NOMO-1 treated with DMSO at 0.1 percent for 48 hours (cell line): ENCODE results near the gene ASTN1.

ENCODE experiments used
- DNase-seq: peaks from one replicate; lab custom pipeline; 2025; ENCODE audit not compliant: unreplicated experiment; lab: John Stamatoyannopoulos, UW

The ASTN1 gene

GRCh38 chr1:177165069-177165439 is 542 bp upstream of the ASTN1 start:
- DNase-seq, result no peak

GRCh38 chr1:177163844-177164379 is 600 bp downstream of the ASTN1 start:
- no peak for DNase-seq

GRCh38 chr1:177162243-177162642 is 2.3 kb downstream of the ASTN1 start:
- DNase-seq, result no peak

- DNase-seq, result no peak
Observed at GRCh38 chr1:177146499-177146898, 18.0 kb downstream of the ASTN1 start.

GRCh38 chr1:177145106-177146070 is 19.1 kb downstream of the ASTN1 start:
- no peak for DNase-seq

DNA sequence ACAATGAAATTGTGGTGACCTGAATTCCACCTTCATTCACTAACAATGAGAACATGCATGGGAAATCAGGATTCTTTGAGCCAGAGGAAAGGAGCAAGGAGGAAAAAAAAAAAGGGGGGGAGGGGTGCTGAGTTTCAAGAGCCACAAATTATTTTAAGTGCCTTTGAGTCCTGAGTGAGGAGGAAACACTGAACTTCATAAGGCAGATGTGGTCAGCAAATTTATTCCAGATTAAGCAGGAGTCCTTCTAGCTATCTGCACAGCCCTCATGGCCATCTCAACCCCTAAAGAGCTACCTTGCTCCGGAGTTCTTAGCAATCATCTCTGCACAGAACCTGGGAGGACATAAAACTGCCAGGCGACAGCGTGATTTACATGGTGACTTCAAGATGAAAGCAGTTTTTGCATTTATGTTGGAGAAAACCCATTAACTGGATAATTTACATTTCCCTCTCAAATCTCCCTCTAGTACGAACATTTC is 21.7 kb downstream of the ASTN1 start:
- DNase-seq, result no peak

DNA sequence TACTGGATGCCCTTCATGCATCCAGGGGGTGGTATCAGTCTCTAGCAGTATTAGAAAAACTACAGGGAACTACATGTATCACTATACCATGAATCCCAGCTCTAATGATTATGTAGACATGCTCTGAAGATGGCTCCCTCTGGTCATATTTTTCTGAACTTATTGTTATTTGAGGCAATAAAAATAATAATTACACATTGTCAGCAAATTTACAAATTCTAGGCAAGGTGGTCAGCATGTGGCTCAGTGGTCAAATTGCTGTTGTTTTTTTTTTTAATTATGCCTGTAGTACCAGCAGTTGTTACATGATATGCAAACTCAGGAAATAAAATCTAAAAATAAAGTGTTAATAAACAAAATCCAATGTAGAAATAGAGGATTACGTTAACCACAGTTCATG is 22.5 kb downstream of the ASTN1 start:
- DNase-seq, result no peak

DNA sequence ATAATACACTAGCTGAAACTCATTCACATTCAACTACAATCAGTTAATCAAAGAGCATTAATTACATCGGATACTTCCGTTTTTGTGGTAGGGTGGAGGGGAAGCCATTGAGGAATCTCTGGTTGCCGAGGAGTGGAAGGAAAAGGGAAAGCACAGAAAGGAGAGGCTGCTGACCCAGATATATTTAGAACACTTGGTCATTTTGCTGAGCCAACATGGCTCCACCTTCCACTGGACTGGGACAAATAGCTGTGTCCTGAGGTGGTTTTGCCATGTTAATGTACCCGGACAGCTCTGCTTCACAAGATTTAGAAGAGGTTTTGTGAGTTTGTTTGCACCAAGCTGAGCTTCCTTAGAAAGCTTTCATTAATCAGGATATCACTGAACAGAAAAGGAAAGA is 26.2 kb downstream of the ASTN1 start:
- DNase-seq, result no peak

- no peak for DNase-seq
Observed at GRCh38 chr1:177137814-177138213, 26.7 kb downstream of the ASTN1 start.

GRCh38 chr1:177135250-177135649 is 29.3 kb downstream of the ASTN1 start:
- no peak for DNase-seq

- no peak for DNase-seq
Observed at GRCh38 chr1:177133977-177134538, 30.5 kb downstream of the ASTN1 start.

DNA sequence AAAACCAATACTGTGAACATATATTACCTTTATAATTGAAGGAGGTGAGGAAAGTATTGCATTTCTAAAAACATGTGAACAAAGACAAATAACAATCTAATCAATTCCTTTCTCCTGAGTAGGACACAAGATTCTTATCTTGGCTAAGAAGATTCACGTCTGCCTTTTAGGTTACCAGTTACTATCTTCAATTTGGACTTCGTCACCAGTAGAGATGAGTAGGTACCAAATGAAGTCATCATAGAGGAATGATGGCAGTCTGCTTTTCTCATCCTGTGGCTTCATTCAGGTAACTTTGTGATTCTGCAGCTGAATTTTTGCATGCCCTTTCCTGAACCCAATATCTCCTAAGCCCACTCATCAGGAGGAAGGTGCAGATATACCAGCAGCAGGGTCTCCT is 32.4 kb downstream of the ASTN1 start:
- DNase-seq, result no peak

DNA sequence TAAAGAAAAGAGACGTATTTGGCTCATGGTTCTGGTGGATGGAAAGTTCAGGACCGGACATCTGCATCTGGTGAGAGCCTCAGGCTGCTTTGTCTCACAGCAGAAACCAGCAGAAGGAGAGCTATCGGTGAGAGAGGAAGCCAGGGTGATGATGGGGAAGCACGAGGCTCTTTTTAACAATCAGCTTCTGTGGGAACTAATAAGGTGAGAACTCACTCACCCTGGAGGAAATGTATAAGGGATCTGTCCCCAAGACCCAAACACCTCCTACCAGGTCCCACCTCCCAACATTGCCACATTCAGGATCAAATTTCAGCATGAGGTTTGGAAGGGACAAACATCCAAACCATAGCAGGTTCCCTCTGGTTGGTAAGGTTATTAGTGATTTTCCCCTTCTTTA is 32.8 kb downstream of the ASTN1 start:
- DNase-seq, result no peak

DNA sequence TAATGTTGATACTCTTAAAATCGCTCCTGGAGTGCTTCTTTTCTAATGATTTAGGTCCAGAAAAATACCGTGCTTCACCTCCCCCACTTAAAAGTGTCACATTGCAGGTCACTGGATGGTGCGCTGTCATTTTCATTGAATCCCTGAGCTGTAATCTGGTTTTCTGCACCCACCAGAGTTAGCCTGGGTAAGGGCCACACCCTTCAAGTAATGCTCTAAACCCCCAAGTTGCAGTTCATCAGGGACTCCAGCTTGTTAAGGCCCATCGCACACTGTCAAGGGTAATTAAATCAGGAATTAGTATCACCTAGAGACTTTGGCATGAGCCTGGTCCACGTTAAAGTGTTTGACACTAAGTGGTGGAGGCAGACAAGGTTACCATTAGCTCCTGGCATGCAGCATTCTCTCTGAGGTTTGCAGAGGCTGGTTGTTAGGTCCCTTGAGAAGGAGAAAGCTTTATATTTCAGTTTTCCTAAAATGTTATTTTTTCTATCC is 34.0 kb downstream of the ASTN1 start:
- no peak for DNase-seq

DNA sequence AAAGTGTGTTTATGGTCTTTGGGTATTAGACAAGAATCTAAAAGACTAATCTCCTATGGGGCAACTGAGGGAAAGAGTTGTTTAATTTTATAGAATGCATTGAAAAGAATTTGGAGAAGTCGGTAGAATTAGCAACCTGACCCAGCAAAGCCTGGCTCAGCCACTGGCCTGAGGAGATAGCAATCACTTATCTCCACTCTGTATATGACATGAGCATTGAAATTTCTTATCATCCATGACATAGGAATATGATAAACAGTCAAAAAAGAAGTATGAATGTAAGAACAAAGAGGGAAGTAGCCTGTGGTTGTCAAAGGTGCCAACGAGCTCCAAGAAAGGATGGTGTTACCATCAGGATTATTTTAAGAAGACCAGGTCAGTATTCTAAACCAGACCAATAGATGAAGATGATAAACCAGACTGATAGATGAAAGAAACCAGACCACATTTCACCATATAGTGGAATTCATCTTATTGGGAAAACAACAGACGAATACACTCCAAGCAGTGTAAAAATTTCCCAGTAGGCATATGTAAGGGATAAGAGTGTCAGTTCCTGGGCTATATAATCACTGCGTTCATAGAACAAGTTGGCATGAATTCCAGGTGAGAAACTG is 35.7 kb downstream of the ASTN1 start:
- no peak for DNase-seq

DNA sequence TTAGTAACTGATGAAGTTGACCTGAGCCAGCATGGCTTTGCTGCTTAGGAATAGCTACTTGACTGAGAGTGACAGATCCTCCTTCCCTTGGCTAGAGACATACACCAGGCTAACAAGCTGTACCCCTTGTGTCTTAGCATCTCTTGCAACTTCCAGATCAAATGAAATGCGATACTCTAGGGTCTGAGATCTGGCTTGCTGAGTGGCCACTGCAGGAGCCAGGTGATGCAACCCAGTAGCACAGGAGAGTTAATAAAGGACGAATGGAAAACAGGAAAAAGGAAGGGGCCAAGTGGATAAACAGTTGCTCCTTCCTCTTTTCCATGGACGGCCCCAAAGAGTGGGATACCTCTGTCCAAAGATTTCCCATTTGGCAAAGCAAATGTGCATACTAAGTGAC is 38.2 kb downstream of the ASTN1 start:
- no peak for DNase-seq

DNA sequence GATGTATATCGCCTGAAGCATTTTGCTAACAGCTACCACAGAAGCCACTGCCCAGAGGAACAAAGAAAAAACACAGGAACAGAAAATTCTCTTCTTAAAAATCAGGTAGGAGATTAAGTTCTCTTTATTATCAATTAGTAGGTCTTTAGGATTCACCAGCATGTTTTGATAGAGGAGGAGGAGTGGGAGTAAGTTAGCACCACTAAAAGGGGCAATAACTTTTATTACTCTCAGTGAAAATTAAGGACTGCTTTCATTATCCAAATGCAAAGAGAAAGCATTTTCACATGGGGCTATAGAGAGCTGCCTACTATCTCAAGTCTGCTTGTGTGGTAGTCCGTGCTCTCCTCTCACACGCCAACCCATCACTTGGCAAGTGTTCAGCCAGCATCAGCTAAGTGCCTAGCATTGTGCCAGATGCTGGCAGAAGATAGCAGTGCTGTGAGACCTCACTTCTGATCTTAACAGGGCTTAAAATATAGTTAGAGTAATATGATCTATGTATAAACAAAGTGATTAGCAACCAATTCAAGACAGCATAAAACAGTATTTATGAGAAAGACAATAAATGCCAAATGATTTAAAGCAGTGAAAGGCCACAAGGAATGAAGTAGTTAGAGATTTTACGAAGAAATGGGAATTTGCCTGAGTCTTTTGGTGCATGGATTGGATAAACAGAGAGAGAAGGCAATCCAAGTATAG is 39.8 kb downstream of the ASTN1 start:
- no peak for DNase-seq

- no peak for DNase-seq
Observed at GRCh38 chr1:177122461-177123251, 41.9 kb downstream of the ASTN1 start.

DNA sequence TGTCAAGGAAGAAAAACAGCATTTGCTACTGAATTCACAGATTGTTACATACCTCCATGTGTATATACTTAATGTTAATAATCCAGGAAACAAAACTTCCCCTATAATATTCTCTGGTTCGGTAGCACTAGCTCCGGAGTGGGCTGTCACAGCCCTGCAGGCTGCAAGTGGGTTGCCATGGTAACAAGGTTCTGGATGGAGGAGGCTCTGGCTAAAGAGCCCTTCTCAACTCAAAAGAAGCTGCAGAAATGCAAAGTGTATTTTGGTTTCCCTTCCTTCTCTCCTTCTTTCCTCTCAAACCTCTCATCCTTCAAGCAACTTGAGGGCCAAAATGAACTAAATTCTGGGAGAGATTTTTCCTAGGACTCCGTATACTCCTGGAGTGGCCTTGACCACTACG is 45.2 kb downstream of the ASTN1 start:
- DNase-seq, result no peak

GRCh38 chr1:177118901-177119300 is 45.6 kb downstream of the ASTN1 start:
- no peak for DNase-seq
